HG03457 (cell line): ENCODE data around the gene RNF223.
"Not testable (repeated sequence)": the region's sequence is repeated elsewhere in the genome, so short reads cannot be mapped to it uniquely, and the experiment has no call there.

Experiments used
- ATAC-seq: cut with Tn5 transposase; IDR thresholded peaks from one replicate; pipeline ENCODE4 v1.9.1; 2021; ENCODE audit warnings: moderate number of reproducible peaks; ENCODE audit not compliant: unreplicated experiment

The RNF223 gene

GRCh38 chr1:1074631-1075147 is 583 bp upstream of the RNF223 start:
- ATAC-seq = no peak

GRCh38 chr1:1072849-1073742 is 1.0 kb downstream of the RNF223 start:
- no peak for ATAC-seq

GRCh38 chr1:1072299-1072848 is 1.7 kb downstream of the RNF223 start:
- ATAC-seq = no peak

- no peak for ATAC-seq
Measured at GRCh38 chr1:1071486-1072298, 2.4 kb downstream of the RNF223 start.

GRCh38 chr1:1069711-1070676 is 4.1 kb downstream of the RNF223 start:
- ATAC-seq = no peak

GRCh38 chr1:1069056-1069710 is 4.9 kb downstream of the RNF223 start:
- ATAC-seq = no peak

GRCh38 chr1:1068517-1069055 is 5.5 kb downstream of the RNF223 start:
- no peak for ATAC-seq

GRCh38 chr1:1067860-1068516 is 6.1 kb downstream of the RNF223 start:
- no peak for ATAC-seq

- ATAC-seq = no peak
Measured at GRCh38 chr1:1067284-1067859, 6.7 kb downstream of the RNF223 start.

GRCh38 chr1:1066403-1067283 is 7.5 kb downstream of the RNF223 start:
- ATAC-seq = no peak

GRCh38 chr1:1065940-1066304 is 8.2 kb downstream of the RNF223 start:
- not testable (repeated sequence) for ATAC-seq

GRCh38 chr1:1065265-1065939 is 8.7 kb downstream of the RNF223 start:
- no peak for ATAC-seq

- ATAC-seq = peak; percentile 28
Measured at GRCh38 chr1:1063945-1064831, 9.9 kb downstream of the RNF223 start.

- ATAC-seq = no peak
Measured at GRCh38 chr1:1063261-1063944, 10.7 kb downstream of the RNF223 start.

- no peak for ATAC-seq
Measured at GRCh38 chr1:1062348-1063163, 11.6 kb downstream of the RNF223 start.
